ENCODE results near the gene KCNT2.

- no peak for TF ChIP-seq CTCF (IDR thresholded peaks at IDR 0.05; ENCODE audit: insufficient read depth, low read depth, low read length)
- TF ChIP-seq EZH2 (IDR thresholded peaks at IDR 0.05; ENCODE audit: insufficient read depth, low read length) = no peak
Observed at GRCh38 chr1:196651079-196651478, 42.8 kb upstream of the KCNT2 start.
